ENCODE results near the gene GSTT4.

- no peak for TF ChIP-seq POLR2AphosphoS5 (IDR thresholded peaks at IDR 0.05; ENCODE audit: borderline replicate concordance, low read depth, low read length)
- TF ChIP-seq EZH2 (IDR thresholded peaks at IDR 0.05): no peak
These were observed 46.3 kb upstream of the GSTT4 start for GRCh38 chr22:24051568-24051967.

Data from SK-N-MC (cell line).